ENCODE data around the gene GPR156.

DNA sequence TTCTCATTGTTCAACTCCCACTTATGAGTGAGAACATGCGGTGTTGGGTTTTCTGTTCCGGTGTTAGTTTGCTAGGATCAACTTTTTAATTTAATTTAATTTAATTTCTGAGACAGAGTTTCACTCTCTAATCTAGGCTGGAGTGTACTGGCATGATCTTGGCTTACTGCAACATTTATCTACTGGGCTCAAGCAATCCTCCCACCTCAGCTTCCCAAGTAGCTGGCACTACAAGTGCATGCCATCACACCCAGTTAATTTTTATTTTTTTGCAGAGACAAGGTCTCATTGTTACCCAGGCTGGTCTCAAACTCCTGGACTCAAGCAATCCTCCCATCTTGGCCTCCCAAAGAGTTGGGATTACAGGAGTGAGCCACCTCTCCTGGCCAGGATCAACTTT, 82.7 kb downstream of the GPR156 start:
- TF ChIP-seq CTCF (IDR thresholded peaks at IDR 0.05) (no peak), POLR2A (IDR thresholded peaks at IDR 0.05) (no peak)

All from Peyer's patch (tissue), 4 donors.